OCI-LY7 (cell line): ENCODE results near the gene LRRC8D.

Experiments
- CTCF ChIP-seq: fragments of 200-600 bp; sonication (generic); conservative IDR thresholded peaks from 2 replicates; pipeline ENCODE4 v1.5.1; 2014; ENCODE audit warnings: mild to moderate bottlenecking, antibody characterized with exemption, low read length, moderate library complexity, mixed read lengths
- EZH2phosphoT487 ChIP-seq: fragments of 200-600 bp; sonication (generic); IDR thresholded peaks from 2 replicates; pipeline ENCODE4 v1.6.1; 2018; ENCODE audit warnings: low read depth, borderline replicate concordance, mild to moderate bottlenecking, mixed run types, antibody characterized with exemption, low read length, moderate library complexity, mixed read lengths

DNA sequence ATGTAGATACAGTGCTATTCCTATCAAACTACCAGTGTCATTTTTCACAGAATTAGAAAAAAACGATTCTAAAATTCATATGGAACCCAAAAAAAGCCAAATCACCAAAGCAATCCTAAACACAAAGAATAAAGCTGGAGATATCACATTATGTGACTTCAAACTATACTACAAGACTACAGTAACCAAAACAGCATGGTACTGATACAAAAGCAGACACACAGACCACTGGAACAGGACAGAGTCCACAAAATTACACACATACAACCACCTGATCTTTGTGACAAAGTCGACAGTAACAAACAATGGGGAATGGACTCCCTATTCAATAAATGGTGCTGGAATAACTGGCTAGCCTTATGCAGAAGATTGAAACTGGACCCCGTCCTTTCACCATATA, 102.7 kb downstream of the LRRC8D start:
- no peak for TF ChIP-seq EZH2phosphoT487
- no peak for TF ChIP-seq CTCF
